Measurements from ENCODE around the gene IER3. TPM values are rescaled to one million over a fixed set of nuclear protein-coding genes. Genes with fewer than 3 reads are reported as not detected.

Gene IER3
- total RNA-seq, 1 donor from 2014 or later = 4.8 TPM

DNA sequence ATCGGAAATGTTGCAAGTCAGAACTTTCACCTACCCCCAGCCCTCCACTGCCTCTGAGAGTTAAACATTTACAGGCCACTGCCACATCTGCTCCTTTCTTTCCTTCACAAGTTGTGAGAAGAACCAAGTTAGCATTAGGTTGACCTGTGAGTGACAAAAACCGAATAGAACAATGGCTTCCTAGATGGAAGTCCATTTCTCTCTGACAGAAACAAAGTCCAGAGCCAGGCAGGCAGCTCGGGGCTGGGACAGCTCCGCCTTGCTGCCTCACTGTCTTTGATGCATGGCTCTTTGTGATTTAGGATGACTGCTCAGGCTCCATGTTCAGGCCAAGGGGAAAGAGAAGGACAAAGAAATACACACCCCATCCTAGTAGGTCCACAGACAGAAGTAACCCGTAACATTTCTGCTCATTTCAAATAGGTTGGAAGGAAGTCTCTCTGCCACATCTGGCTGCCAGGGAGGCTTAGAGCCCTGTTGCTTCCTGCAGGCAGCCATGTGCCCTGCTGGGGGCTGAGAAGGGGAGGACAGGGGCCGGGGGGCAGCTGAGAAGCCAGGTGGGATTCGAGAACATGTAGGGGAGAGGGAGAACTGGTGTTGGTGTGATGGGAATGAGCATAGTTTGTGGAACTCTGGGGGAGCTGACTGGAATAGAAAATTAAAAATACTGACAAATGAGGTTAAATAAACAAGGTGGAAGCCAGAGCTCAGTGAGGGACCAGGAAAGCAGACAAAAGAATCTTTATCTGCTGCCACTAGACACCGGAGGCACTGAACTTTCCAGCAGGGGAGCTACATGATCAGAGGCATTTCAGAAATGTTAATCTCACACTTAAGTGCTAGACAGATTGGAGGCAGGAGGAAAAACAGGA, 19.5 kb upstream of the IER3 start:
- Mint-ChIP-seq H3K9me3 (ENCODE audit: unreplicated experiment) (no peaks in the 10 kb centered on the region), H3K4me1 (ENCODE audit: unreplicated experiment) (peaks cover 32% of the 10 kb centered on the region), H3K27me3 (ENCODE audit: unreplicated experiment) (peaks cover 10% of the 10 kb centered on the region), H3K27ac (ENCODE audit: unreplicated experiment) (peak overlapping the region; percentile 90), H3K36me3 (ENCODE audit: low read depth, unreplicated experiment) (no peaks in the 10 kb centered on the region), H3K4me3 (ENCODE audit: unreplicated experiment) (peak overlapping the region; percentile 9)
- TF ChIP-seq, protein P1, sequence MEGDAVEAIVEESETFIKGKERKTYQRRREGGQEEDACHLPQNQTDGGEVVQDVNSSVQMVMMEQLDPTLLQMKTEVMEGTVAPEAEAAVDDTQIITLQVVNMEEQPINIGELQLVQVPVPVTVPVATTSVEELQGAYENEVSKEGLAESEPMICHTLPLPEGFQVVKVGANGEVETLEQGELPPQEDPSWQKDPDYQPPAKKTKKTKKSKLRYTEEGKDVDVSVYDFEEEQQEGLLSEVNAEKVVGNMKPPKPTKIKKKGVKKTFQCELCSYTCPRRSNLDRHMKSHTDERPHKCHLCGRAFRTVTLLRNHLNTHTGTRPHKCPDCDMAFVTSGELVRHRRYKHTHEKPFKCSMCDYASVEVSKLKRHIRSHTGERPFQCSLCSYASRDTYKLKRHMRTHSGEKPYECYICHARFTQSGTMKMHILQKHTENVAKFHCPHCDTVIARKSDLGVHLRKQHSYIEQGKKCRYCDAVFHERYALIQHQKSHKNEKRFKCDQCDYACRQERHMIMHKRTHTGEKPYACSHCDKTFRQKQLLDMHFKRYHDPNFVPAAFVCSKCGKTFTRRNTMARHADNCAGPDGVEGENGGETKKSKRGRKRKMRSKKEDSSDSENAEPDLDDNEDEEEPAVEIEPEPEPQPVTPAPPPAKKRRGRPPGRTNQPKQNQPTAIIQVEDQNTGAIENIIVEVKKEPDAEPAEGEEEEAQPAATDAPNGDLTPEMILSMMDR (IDR thresholded peaks at IDR 0.05; ENCODE audit: unreplicated experiment) = no peak
- DNase-seq (ENCODE audit: low spot score) = no peak

GRCh38 chr6:30763155-30763617, 18.8 kb upstream of the IER3 start:
- Mint-ChIP-seq H3K4me1 (ENCODE audit: unreplicated experiment) (peaks cover 25% of the 10 kb centered on the region), H3K4me3 (ENCODE audit: unreplicated experiment) (no peak overlapping the region), H3K36me3 (ENCODE audit: low read depth, unreplicated experiment) (no peaks in the 10 kb centered on the region)

GRCh38 chr6:30761791-30762429, 17.6 kb upstream of the IER3 start:
- DNase-seq (ENCODE audit: low spot score) = no peak
- TF ChIP-seq, protein P1 (IDR thresholded peaks at IDR 0.05; ENCODE audit: unreplicated experiment) = no peak
- Mint-ChIP-seq H3K27ac (ENCODE audit: unreplicated experiment) (no peak overlapping the region), H3K36me3 (ENCODE audit: low read depth, unreplicated experiment) (no peaks in the 10 kb centered on the region), H3K27me3 (ENCODE audit: unreplicated experiment) (peaks cover 6% of the 10 kb centered on the region), H3K4me3 (ENCODE audit: unreplicated experiment) (no peak overlapping the region), H3K9me3 (ENCODE audit: unreplicated experiment) (no peaks in the 10 kb centered on the region), H3K4me1 (ENCODE audit: unreplicated experiment) (peaks cover 26% of the 10 kb centered on the region)

More at GRCh38 chr6:30763155-30763617, 18.8 kb upstream of the IER3 start:
- TF ChIP-seq, protein P1 (IDR thresholded peaks at IDR 0.05; ENCODE audit: unreplicated experiment) = no peak
- DNase-seq (ENCODE audit: low spot score) = no peak
- Mint-ChIP-seq H3K27ac (ENCODE audit: unreplicated experiment) (peak overlapping the region; percentile 42), H3K9me3 (ENCODE audit: unreplicated experiment) (no peaks in the 10 kb centered on the region), H3K27me3 (ENCODE audit: unreplicated experiment) (peaks cover 10% of the 10 kb centered on the region)

DNA sequence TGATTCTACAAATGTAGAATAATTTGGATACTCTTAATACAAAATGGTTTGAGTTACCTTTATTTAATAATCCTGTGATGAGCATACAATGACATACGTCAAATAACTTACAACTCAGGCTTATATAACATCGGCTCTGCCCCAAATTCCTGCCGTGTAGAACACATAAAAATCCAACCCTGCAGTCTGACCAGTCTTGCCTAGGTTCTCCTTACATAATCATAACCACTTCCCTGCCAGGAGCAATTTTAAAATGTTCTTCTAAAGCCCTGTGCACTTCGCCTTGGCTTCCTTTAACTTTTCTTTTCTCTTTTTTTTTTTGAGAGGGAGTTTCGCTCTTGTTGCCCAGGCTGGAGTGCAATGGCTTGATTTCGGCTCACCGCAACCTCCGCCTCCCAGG, 16.2 kb upstream of the IER3 start:
- H3K4me3 Mint-ChIP-seq (ENCODE audit: unreplicated experiment) = no peak overlapping the region
- TF ChIP-seq, protein P1 (IDR thresholded peaks at IDR 0.05; ENCODE audit: unreplicated experiment) = no peak
- no peaks in the 10 kb centered on the region for H3K9me3 Mint-ChIP-seq (ENCODE audit: unreplicated experiment)

More for the DNA sequence above, 16.2 kb upstream of the IER3 start:
- Mint-ChIP-seq H3K36me3 (ENCODE audit: low read depth, unreplicated experiment) (no peaks in the 10 kb centered on the region), H3K4me1 (ENCODE audit: unreplicated experiment) (peaks cover 25% of the 10 kb centered on the region), H3K27ac (ENCODE audit: unreplicated experiment) (no peak overlapping the region), H3K27me3 (ENCODE audit: unreplicated experiment) (peaks cover 3% of the 10 kb centered on the region)
- DNase-seq (ENCODE audit: low spot score) = no peak
